Measurements from ENCODE around the gene MGMT. TPM values are rescaled to one million over a fixed set of nuclear protein-coding genes. Genes with fewer than 3 reads are reported as not detected.

MGMT gene
- total RNA-seq, 1 experiment from 2014 or later, result 11.5 TPM

GRCh38 chr10:129520440-129521080 is 53.5 kb downstream of the MGMT start (continued):
- TF ChIP-seq TCF7L2 (IDR thresholded peaks at IDR 0.05; ENCODE audit: borderline replicate concordance, extremely low read depth, insufficient read depth, insufficient read length) (no peak), CBX3 (IDR thresholded peaks at IDR 0.05; ENCODE audit: low read depth) (no peak), EZH2 (IDR thresholded peaks at IDR 0.05) (no peak), MAX (IDR thresholded peaks at IDR 0.05) (no peak)

- H3K79me2 ChIP-seq (ENCODE audit: insufficient read depth, low read length), result no peaks in the 10 kb centered on the region
- H3K27me3 ChIP-seq (ENCODE audit: insufficient read depth, low read length), result no peaks in the 10 kb centered on the region
- no peak for ATAC-seq
- H3K4me2 ChIP-seq (ENCODE audit: low read length), result no peak overlapping the region
- H3K9me2 ChIP-seq (ENCODE audit: insufficient read depth), result no peaks in the 10 kb centered on the region
- no peaks in the 10 kb centered on the region for H3K4me1 ChIP-seq (ENCODE audit: control insufficient read depth in 1 of 2, insufficient read depth in 2 of 2, low read length in 2 of 2)
- ChIA-PET CTCF (no interaction called here), POLR2A (no interaction called here), RAD21 (ENCODE audit: low non-redundant PET in 1 of 2, low total read pairs in 2 of 2, uncharacterized antibody in 2 of 2, unreplicated experiment in 2 of 2) (no interaction called here)
- no peaks in the 10 kb centered on the region for H3K36me3 ChIP-seq (ENCODE audit: control insufficient read depth in 1 of 2, insufficient read depth in 2 of 2, low read length in 2 of 2)
- H3K9me3 ChIP-seq (ENCODE audit: control insufficient read depth in 1 of 2, insufficient read depth in 1 of 2, low read depth in 1 of 2, low read length in 2 of 2), result peaks cover 7 to 20% of the 10 kb centered on the region in 2 experiments; a peak in 2 of 4 replicates
- H2AFZ ChIP-seq (ENCODE audit: low read depth, low read length, poor library complexity, severe bottlenecking), result no peak overlapping the region
- intact Hi-C loops (cut with micrococcal nuclease), result no loop called here
- H3K27ac ChIP-seq (ENCODE audit: low read depth, low read length), result no peak overlapping the region
- H3K9ac ChIP-seq (ENCODE audit: low read length), result no peak overlapping the region
- H4K20me1 ChIP-seq (ENCODE audit: insufficient read depth), result no peaks in the 10 kb centered on the region
- BruUV-seq (replicated peaks), result no TSS peak
- no peak for DNase-seq (ENCODE audit: low read depth, low spot score)
- H3K4me3 ChIP-seq (replicated peaks in 1 of 2; ENCODE audit: low read depth in 1 of 2, low read length in 2 of 2), result no peak overlapping the region
- TF ChIP-seq JUND (IDR thresholded peaks at IDR 0.05) (no peak), FOSL1 (IDR thresholded peaks at IDR 0.05; ENCODE audit: low read depth) (no peak), ELF1 (IDR thresholded peaks at IDR 0.05; ENCODE audit: borderline replicate concordance, low read depth) (no peak), POLR2A (IDR thresholded peaks at IDR 0.05; ENCODE audit: borderline replicate concordance, extremely low read depth, insufficient read depth, insufficient read length) (no peak), CEBPB (IDR thresholded peaks at IDR 0.05; ENCODE audit: low read depth) (no peak), CTCF (IDR thresholded peaks at IDR 0.05 in 2 of 3, conservative IDR thresholded peaks at IDR 0.05 in 1 of 3; ENCODE audit: borderline replicate concordance in 1 of 3, insufficient read depth in 1 of 3, low read depth in 2 of 3, low read length in 2 of 3) (no peak), YY1 (IDR thresholded peaks at IDR 0.05; ENCODE audit: extremely low read depth, insufficient replicate concordance, low read depth, low read length) (no peak), ZBTB33 (IDR thresholded peaks at IDR 0.05; ENCODE audit: extremely low read depth, insufficient replicate concordance, low read length) (no peak), MAX (IDR thresholded peaks at IDR 0.05) (no peak), EZH2phosphoT487 (IDR thresholded peaks at IDR 0.05; ENCODE audit: borderline replicate concordance) (no peak), REST (IDR thresholded peaks at IDR 0.05; ENCODE audit: low read depth) (no peak), SIN3A (IDR thresholded peaks at IDR 0.05; ENCODE audit: low read depth) (no peak)
These were observed 54.4 kb downstream of the MGMT start for GRCh38 chr10:129521161-129522025.
